DMS153 treated with DMSO at 0.1 percent for 48 hours (cell line): ENCODE measurements around the gene CUL7.
"Not testable (repeated sequence)": the region's sequence is repeated elsewhere in the genome, so short reads cannot be mapped to it uniquely, and the experiment has no call there.

Experiments
- DNase-seq: peaks from one replicate; lab custom pipeline; 2025; ENCODE audit not compliant: unreplicated experiment; lab: John Stamatoyannopoulos, UW

Gene CUL7

GRCh38 chr6:43053545-43054205 lies at the start of gene CUL7:
CUL7 (minus strand) TSS chr6:43053851; CDS start chr6:43052788, 1,063 bp downstream.
- peak; percentile 86 for DNase-seq

- DNase-seq = no peak
Measured at GRCh38 chr6:43101497-43101896, 47.8 kb upstream of the CUL7 start.

GRCh38 chr6:43097502-43097901 lies 43.9 kb upstream of the CUL7 start:
- DNase-seq = no peak

GRCh38 chr6:43097098-43097489 lies 43.4 kb upstream of the CUL7 start:
- no peak for DNase-seq

- no peak for DNase-seq
Measured at GRCh38 chr6:43096451-43097097, 42.9 kb upstream of the CUL7 start.

- no peak for DNase-seq
Measured at GRCh38 chr6:43095939-43096338, 42.3 kb upstream of the CUL7 start.

- no peak for DNase-seq
Measured at GRCh38 chr6:43093436-43094289, 40.0 kb upstream of the CUL7 start.

GRCh38 chr6:43092635-43093034 lies 39.0 kb upstream of the CUL7 start:
- no peak for DNase-seq

GRCh38 chr6:43091436-43091991 lies 37.9 kb upstream of the CUL7 start:
- no peak for DNase-seq

GRCh38 chr6:43091020-43091419 lies 37.4 kb upstream of the CUL7 start:
- DNase-seq = no peak

GRCh38 chr6:43090559-43090956 lies 36.9 kb upstream of the CUL7 start:
- DNase-seq = peak; percentile 12

- no peak for DNase-seq
Measured at GRCh38 chr6:43089874-43090558, 36.4 kb upstream of the CUL7 start.

GRCh38 chr6:43089467-43089866 lies 35.8 kb upstream of the CUL7 start:
- DNase-seq = no peak

GRCh38 chr6:43088654-43089056 lies 35.0 kb upstream of the CUL7 start:
- DNase-seq = no peak

- DNase-seq = no peak
Measured at GRCh38 chr6:43086022-43086658, 32.5 kb upstream of the CUL7 start.

- no peak for DNase-seq
Measured at GRCh38 chr6:43082806-43083655, 29.4 kb upstream of the CUL7 start.

GRCh38 chr6:43081922-43082321 lies 28.3 kb upstream of the CUL7 start:
- not testable (repeated sequence) for DNase-seq

GRCh38 chr6:43081043-43081442 lies 27.4 kb upstream of the CUL7 start:
- DNase-seq = no peak

GRCh38 chr6:43078691-43079090 lies 25.0 kb upstream of the CUL7 start:
- DNase-seq = no peak
